D721Med (cell line): ENCODE measurements around the gene LIPM.

Experiments used
- DNase-seq: peaks from one replicate; pipeline ENCODE4 v3.0.0; 2011; ENCODE audit warnings: low spot score; ENCODE audit not compliant: insufficient read length
- FAIRE-seq: peaks from 2 replicates; lab custom pipeline; 2011; peaks lifted over from hg19 to GRCh38; lab: Jason Lieb, UNC
- TF ChIP-seq, protein P1 (sequence below): IDR thresholded peaks from 2 replicates; pipeline ENCODE4 v1.5.1; 2012; ENCODE audit warnings: mild to moderate bottlenecking, control low read depth; ENCODE audit not compliant: insufficient read depth; ENCODE audit errors: missing control alignments

Gene LIPM

DNA sequence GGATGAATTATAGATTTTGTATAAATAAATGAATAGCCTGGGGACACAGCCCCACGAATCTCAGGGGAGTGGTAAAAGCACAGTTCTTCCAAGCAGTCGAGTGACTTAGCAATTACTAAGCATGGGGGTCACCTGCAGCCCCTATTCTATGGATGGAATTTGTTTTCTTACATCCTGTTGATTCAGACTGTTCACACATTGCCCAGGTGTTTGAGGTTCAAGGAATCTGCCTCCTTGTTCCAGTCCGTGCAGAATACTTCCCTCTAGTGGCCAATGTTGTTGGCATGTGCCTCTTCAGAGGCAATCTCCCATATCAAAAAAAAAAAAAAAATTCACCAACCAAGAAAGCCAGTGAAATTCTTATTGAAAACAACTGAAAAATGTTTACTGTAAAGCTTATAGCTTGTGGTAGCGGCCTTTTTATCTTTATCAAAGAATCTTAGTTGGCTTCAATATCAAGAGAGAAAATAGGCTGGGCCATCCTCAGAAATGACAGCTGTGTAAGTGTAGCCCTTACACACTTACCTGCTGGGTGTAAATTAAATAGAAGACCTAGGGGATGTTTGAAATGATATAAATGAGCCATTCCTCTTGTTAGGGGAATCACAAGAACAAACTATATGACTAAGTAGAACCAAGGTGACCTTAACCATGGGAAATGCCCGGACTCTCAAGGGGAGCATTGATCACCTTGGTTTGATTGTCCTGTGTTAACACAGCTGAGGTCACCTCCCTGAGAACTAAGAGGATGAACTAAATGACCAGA is 7.8 kb downstream of the LIPM start:
- FAIRE-seq: peak; percentile 44
- no peak for DNase-seq
- TF ChIP-seq, protein P1, sequence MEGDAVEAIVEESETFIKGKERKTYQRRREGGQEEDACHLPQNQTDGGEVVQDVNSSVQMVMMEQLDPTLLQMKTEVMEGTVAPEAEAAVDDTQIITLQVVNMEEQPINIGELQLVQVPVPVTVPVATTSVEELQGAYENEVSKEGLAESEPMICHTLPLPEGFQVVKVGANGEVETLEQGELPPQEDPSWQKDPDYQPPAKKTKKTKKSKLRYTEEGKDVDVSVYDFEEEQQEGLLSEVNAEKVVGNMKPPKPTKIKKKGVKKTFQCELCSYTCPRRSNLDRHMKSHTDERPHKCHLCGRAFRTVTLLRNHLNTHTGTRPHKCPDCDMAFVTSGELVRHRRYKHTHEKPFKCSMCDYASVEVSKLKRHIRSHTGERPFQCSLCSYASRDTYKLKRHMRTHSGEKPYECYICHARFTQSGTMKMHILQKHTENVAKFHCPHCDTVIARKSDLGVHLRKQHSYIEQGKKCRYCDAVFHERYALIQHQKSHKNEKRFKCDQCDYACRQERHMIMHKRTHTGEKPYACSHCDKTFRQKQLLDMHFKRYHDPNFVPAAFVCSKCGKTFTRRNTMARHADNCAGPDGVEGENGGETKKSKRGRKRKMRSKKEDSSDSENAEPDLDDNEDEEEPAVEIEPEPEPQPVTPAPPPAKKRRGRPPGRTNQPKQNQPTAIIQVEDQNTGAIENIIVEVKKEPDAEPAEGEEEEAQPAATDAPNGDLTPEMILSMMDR: peak; percentile 61

- FAIRE-seq: no peak
- TF ChIP-seq, protein P1: no peak
These were observed 10.7 kb downstream of the LIPM start for GRCh38 chr10:88813200-88813599.

GRCh38 chr10:88819290-88819689 is 16.8 kb downstream of the LIPM start:
- TF ChIP-seq, protein P1: no peak
- DNase-seq (no peak), FAIRE-seq (no peak)

More at GRCh38 chr10:88813200-88813599, 10.7 kb downstream of the LIPM start:
- DNase-seq: no peak

- DNase-seq: no peak
- TF ChIP-seq, protein P1: no peak
These were observed 18.3 kb downstream of the LIPM start for GRCh38 chr10:88820748-88821401.

DNA sequence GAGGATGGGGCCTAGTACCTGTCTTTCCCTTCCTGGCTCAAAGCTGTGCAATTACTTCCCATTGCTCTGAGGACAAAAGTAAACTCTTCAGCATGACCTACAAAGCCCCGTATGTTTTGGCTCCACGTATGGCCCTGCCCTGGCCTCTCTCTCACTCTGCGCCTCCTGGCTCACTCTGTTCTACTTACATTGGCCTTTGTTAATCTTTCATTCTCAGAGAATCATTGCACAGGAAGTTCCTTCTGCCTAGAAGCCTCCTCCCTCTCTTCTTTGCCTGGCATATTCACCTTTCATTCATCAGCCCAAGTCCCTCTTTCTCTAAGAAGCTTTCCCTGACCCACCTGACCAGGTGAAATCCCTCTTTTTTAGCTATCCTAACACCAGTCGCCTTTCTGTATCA is 23.9 kb downstream of the LIPM start:
- DNase-seq (no peak), FAIRE-seq (no peak)
- TF ChIP-seq, protein P1: no peak

More at GRCh38 chr10:88820748-88821401, 18.3 kb downstream of the LIPM start:
- no peak for FAIRE-seq

- no peak for FAIRE-seq
- TF ChIP-seq, protein P1: no peak
- no peak for DNase-seq
These were observed 25.1 kb downstream of the LIPM start for GRCh38 chr10:88827671-88828070.

DNA sequence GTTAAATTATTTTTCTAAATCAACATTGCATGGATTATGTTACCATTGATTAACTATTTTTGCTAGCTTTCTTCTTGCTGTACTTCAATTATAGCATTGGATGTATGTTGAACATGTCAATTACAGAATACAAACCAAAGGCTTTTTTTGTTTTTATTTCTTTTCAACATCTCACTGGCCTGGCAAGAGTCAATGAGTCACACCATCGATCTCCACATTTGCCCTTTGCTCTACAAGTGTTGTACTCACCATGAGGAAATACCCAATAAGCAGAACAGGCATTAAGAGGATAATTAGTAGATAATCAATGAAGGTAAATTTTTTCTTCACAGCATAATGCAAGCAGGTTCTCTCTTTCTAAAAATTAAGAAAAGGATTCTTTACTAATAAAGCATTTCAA is 25.8 kb downstream of the LIPM start:
- DNase-seq (no peak), FAIRE-seq (no peak)
- TF ChIP-seq, protein P1: no peak
